NCI-H2171 treated with DMSO at 0.1 percent for 48 hours (cell line): Measurements from ENCODE around the gene FIP1L1.
"Not testable (repeated sequence)": the region's sequence is repeated elsewhere in the genome, so short reads cannot be mapped to it uniquely, and the experiment has no call there.

ENCODE experiments used
- DNase-seq: peaks from one replicate; lab custom pipeline; 2025; lab: John Stamatoyannopoulos, UW

FIP1L1 gene, protein sequence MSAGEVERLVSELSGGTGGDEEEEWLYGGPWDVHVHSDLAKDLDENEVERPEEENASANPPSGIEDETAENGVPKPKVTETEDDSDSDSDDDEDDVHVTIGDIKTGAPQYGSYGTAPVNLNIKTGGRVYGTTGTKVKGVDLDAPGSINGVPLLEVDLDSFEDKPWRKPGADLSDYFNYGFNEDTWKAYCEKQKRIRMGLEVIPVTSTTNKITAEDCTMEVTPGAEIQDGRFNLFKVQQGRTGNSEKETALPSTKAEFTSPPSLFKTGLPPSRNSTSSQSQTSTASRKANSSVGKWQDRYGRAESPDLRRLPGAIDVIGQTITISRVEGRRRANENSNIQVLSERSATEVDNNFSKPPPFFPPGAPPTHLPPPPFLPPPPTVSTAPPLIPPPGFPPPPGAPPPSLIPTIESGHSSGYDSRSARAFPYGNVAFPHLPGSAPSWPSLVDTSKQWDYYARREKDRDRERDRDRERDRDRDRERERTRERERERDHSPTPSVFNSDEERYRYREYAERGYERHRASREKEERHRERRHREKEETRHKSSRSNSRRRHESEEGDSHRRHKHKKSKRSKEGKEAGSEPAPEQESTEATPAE

DNA sequence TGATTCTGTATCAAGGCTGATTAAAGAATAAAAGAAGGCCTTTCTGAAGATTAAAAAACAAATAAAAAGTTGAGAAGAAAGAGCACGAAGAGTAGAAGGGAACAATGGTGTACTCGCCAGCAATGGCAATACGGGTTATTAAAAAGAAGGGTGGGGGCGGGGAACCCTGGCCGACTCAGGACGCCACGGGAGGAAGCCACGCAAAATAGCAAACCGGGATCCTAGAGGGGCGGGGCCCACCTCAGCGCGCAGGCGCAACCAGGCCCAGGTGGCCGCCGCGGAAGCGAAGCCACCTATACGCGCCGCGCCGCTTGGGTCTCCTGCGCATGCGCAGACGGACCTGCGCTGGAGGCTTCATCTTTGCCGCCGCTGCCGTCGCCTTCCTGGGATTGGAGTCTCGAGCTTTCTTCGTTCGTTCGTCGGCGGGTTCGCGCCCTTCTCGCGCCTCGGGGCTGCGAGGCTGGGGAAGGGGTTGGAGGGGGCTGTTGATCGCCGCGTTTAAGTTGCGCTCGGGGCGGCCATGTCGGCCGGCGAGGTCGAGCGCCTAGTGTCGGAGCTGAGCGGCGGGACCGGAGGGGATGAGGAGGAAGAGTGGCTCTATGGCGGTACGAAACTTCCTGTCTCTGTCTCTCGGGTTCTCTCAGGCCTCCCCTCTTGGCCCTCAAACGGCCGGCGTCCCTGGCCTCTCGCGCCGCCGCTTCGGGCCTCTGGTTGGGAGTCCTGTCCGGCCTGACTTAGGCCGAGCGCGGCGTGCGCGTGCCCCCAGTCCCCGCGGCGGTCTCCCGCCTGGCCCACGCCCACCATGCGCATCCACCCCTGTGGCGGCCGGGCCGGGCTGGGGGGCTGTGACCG is at the start of gene FIP1L1:
Gene FIP1L1 (plus strand): TSS at position 323 of the 852 bp plus-strand sequence. CDS start 198 bp downstream, at position 521.
- DNase-seq: peak; percentile 77

DNA sequence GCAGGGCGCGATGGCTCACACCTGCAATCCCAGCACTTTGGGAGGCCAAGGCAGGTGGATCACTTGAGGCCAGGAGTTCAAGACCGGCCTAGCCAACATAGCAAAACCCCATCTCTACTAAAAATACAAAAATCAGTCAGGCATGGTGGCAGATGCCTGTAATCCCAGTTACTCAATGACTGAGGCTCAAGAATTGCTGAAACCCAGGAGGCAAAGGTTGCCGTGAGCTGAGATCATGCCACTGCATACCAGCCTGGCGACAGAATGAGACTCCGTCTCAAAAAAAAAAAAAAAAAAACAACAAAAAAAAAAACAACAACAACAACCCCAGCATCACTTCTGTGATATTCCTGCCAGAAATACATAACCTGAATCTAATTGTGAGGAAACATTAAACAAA is 42.5 kb upstream of the FIP1L1 start:
- DNase-seq: not testable (repeated sequence)

DNA sequence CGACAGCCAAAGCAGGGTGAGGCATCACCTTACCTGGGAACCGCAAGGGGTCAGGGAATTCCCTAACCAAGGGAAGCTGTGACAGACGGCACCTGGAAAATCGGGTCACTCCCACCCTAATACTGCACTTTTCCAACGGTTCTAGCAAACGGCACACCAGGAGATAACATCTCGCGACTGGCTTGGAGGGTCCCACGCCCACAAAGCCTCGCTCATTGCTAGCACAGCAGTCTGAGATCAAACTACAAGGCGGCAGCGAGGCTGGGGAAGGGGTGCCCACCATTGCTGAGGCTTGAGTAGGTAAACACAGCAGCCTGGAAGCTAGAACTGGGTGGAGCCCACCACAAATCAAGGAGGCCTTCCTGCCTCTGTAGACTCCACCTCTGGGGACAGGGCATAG is 37.3 kb upstream of the FIP1L1 start:
- DNase-seq: not testable (repeated sequence)

DNA sequence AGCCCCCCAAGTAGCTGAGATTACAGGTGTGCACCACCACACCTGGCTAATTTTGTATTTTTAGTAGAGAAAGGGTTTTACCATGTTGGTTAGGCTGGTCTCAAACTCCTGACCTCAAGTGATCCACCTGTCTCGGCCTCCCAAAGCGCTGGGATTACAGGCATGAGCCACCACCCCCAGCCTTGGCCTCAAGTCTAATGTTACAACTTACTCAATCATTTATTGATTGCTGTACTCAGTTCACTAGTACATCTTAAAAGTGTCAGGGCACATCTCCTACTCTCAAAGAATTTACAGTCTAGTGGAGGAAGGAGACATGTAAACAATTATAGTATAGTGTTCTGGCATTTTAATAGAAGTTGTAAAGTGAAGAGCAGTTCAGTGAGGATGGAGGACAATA is 31.0 kb upstream of the FIP1L1 start:
- DNase-seq: not testable (repeated sequence)

GRCh38 chr4:53346920-53347852 is 30.3 kb upstream of the FIP1L1 start:
- no peak for DNase-seq

DNA sequence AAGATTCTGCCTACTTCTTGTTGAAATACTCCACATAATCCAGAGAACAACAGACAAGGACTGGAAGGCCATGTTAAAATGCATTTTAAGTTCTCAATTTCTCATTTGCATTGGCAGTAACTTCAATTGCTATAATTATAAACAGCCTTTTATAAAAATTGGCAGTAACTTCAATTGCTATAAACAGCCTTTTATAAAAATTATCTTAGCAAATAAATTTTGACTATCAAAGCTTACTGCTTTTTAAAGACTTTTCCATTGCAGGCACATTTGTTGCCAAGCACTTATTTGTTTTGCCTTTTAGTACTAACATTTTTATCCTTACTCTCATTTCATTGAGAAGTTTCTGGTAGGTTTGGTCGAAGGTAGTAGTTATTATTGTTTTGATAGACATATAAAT is 29.4 kb upstream of the FIP1L1 start:
- no peak for DNase-seq

- no peak for DNase-seq
Observed at GRCh38 chr4:53349091-53349491, 28.4 kb upstream of the FIP1L1 start.

- DNase-seq: no peak
Observed at GRCh38 chr4:53354012-53354722, 23.3 kb upstream of the FIP1L1 start.

DNA sequence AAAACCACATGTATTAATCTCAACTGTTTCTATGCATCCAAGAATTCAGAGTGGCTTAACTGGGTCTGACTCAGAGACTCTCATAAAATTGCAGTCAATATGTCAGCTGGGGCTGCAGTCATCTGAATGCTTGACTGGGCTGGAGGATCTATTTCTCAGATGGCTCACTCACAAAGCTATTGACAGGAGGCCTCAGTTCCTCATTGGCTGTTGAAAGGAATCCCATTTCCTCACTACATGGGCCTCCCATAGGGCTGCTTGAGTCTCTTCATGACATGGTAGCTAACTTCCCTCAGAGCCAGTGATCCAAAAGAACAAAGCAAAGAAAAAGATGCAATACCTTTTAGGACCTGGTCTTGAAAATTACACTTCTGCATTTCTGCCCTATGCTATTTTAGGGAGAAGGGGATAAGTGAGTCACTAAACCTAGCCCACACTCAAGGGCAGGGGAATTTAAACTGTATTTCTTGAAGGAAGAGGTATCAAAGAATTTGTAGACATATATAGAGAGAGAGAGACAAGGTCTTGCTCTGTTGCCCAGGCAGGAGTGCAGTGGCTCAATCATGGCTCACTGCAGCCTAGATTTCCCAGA is 21.4 kb upstream of the FIP1L1 start:
- DNase-seq: no peak

DNA sequence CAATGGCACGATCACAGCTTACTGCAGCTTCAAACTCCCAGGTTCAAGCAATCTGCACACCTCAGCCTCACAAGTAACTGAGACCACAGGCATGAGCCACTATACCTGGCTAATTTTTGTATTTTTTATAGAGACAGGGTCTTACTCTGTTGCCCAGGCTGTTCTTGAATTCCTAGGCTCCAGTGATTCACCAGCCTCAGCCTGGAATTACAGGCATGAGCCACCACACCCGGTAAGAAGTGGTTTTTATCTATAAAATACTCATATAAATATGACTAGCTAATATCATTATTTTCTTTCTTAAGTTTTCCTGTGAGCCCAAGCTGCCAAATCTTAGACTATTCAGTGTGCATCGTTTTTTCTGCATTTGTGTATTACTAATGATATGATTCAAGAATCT is 16.0 kb upstream of the FIP1L1 start:
- no peak for DNase-seq

GRCh38 chr4:53362093-53362492 is 15.3 kb upstream of the FIP1L1 start:
- DNase-seq: no peak

DNA sequence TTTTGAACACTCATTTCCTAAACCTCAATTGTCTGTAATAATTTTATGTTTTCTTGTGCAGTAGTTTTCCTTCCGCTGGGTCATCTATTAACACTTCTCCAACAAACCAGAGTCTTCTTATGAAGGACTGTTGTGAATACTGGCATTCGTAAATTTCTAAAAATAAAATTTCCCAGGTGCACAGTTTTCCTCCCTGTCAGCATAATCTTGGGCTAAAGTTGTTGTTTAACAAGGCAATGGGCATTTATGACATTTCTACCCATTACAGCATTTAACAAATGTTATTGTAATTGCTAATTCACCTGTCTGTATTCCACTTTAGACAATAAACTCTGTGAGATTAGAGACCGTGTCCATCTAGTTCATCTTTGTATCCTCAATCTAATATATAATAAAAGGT is 12.8 kb upstream of the FIP1L1 start:
- no peak for DNase-seq

- no peak for DNase-seq
Observed at GRCh38 chr4:53365121-53365485, 12.3 kb upstream of the FIP1L1 start.

- DNase-seq: peak; percentile 87
Observed at GRCh38 chr4:53365486-53366300, 11.7 kb upstream of the FIP1L1 start, which contains the start of gene SCFD2. SCFD2 (minus strand) TSS chr4:53366061.

DNA sequence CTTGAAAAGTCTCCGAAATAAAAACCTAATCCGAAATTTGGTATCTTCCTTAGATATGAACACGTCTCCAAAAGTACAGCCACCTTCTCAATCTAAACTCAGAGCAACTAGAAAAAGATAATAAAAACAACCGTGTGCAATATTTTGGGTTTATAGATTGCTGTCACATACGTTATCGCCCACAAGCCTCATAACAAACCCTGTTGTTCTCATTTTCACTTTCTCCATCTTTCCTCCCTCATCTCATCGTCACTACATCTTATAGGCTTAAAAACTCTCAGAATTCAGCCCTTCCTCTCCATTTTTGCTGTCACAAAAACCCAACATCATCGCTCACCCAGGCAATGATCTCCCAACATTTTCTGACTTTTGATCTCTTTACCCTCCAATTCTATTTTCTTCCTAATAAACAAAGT is 11.1 kb upstream of the FIP1L1 start:
- no peak for DNase-seq

GRCh38 chr4:53367721-53368120 is 9.7 kb upstream of the FIP1L1 start:
- DNase-seq: no peak

- DNase-seq: no peak
Observed at GRCh38 chr4:53371049-53371448, 6.4 kb upstream of the FIP1L1 start.

- no peak for DNase-seq
Observed at GRCh38 chr4:53371843-53372521, 5.5 kb upstream of the FIP1L1 start.

DNA sequence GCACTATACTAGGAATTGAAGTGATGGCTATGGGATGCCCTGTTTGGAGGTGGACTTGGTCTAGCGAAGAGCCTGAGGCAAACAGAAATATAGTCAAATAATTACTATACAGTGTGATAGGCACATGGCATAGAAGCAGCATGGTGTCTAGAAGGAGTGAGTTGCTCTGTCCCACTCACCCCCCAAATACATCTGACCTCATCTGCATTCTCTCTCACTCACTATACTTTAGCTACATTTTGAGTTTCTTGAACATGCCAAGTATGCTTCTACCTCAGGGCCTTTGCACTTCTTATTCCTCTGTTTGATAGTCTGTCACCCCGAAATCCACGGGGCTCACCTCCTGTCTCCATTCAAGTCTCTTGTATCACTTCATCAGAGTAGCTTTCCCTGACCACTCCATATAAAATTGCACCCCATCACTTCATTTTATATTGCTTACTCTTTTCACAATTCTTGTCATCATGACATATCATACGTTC is 2.6 kb upstream of the FIP1L1 start:
- no peak for DNase-seq
